IMR-90 (cell line): ENCODE measurements around the gene GDF15.

Experiments used
- BHLHE40 ChIP-seq: fragments of 150-350 bp; IDR thresholded peaks from 2 replicates; pipeline ENCODE4 v1.6.1; 2016; ENCODE audit warnings: mild to moderate bottlenecking, low read depth, low read length
- CTCF ChIP-seq: conservative IDR thresholded peaks from 2 replicates; pipeline ENCODE4 v1.5.1; 2012; ENCODE audit warnings: mild to moderate bottlenecking, low read depth, low read length, improper control_type of control experiment
- FOS ChIP-seq: fragments of 150-350 bp; IDR thresholded peaks from 2 replicates; pipeline ENCODE4 v1.6.1; 2016; ENCODE audit warnings: low read depth, low read length
- MXI1 ChIP-seq: IDR thresholded peaks from 2 replicates; pipeline ENCODE4 v1.6.1; 2012; ENCODE audit warnings: low read depth, mild to moderate bottlenecking, low read length, moderate library complexity, borderline replicate concordance
- POLR2A ChIP-seq: IDR thresholded peaks from 2 replicates; pipeline ENCODE4 v1.6.1; 2012; ENCODE audit warnings: mild to moderate bottlenecking, low read depth, low read length
- RFX5 ChIP-seq: IDR thresholded peaks from 2 replicates; pipeline ENCODE4 v1.8.0; 2012; ENCODE audit warnings: low read depth, mild to moderate bottlenecking, low read length, moderate library complexity

- TF ChIP-seq RFX5, result no peak
- TF ChIP-seq POLR2A, result 0 out of 2 replicates have a peak, but pooled peaks have one; percentile 4
- TF ChIP-seq MXI1, result no peak
- no peak for TF ChIP-seq CTCF
- no peak for TF ChIP-seq FOS
- TF ChIP-seq BHLHE40, result no peak
These were observed 50.1 kb downstream of the GDF15 start for GRCh38 chr19:18435842-18436670.
